ENCODE measurements around the gene HPSE2. TPM values are rescaled to one million over a fixed set of nuclear protein-coding genes. Genes with fewer than 3 reads are reported as not detected.

The HPSE2 gene
- total and polyA plus RNA-seq, 2 donors (not counting 1 experiment from before 2014, with no cell fraction given): not detected

- H3K36me3 ChIP-seq (replicated peaks in 1 of 2; ENCODE audit: control extremely low read depth in 1 of 2, control insufficient read depth in 1 of 2, extremely low read depth in 1 of 2, insufficient read depth in 2 of 2, low read length in 1 of 2): no peaks in the 10 kb centered on the region
- ATAC-seq (ENCODE audit: low read depth) (no peak), DNase-seq (no peak)
- no peak overlapping the region for H3K4me2 ChIP-seq (replicated peaks; ENCODE audit: low read depth, low read length, poor library complexity, severe bottlenecking)
- H3K9me3 ChIP-seq (ENCODE audit: control extremely low read depth in 1 of 3, control insufficient read depth in 2 of 3, insufficient read depth in 1 of 3, low read length in 2 of 3): no peaks in the 10 kb centered on the region
- no peaks in the 10 kb centered on the region for H3K4me1 ChIP-seq (ENCODE audit: control insufficient read depth in 2 of 2, insufficient read depth in 2 of 2, low read length in 2 of 2)
- ChIA-PET POLR2A (no interaction called here), CTCF (no interaction called here)
- no CpG with 5 or more reads among the region's 2 CpGs for WGBS (ENCODE audit: insufficient coverage)
- no peaks in the 10 kb centered on the region for H3K27me3 ChIP-seq (replicated peaks in 1 of 4; ENCODE audit: control extremely low read depth in 1 of 4, control insufficient read depth in 3 of 4, insufficient read depth in 4 of 4, low read length in 3 of 4)
- H3K9ac ChIP-seq (ENCODE audit: low read length): no peak overlapping the region
- Mint-ChIP-seq H3K27me3 (peaks cover 10% of the 10 kb centered on the region), H3K4me3 (no peak overlapping the region), H3K27ac (no peak overlapping the region), H3K9me3 (ENCODE audit: insufficient read depth) (no peaks in the 10 kb centered on the region), H3K4me1 (no peaks in the 10 kb centered on the region)
- H4K20me1 ChIP-seq (ENCODE audit: control insufficient read depth, insufficient read depth, low read length, poor library complexity, severe bottlenecking): no peaks in the 10 kb centered on the region
- intact Hi-C loops (cut with micrococcal nuclease): no loop called here
- H3K79me2 ChIP-seq (ENCODE audit: control insufficient read depth, insufficient read depth, low read length): no peaks in the 10 kb centered on the region
- H3K27ac ChIP-seq (ENCODE audit: low read length in 2 of 2): no peak overlapping the region
- no peak overlapping the region for H3K4me3 ChIP-seq (ENCODE audit: control extremely low read depth in 1 of 5, extremely low read depth in 1 of 5, insufficient read depth in 1 of 5, low read depth in 2 of 5, low read length in 4 of 5)
- H2AFZ ChIP-seq (ENCODE audit: insufficient read depth, low read depth, low read length, poor library complexity, severe bottlenecking): no peak overlapping the region
- TF ChIP-seq CTCF (IDR thresholded peaks at IDR 0.05): no peak
Observed at GRCh38 chr10:99170116-99170675, 65.5 kb downstream of the HPSE2 start.

DNA sequence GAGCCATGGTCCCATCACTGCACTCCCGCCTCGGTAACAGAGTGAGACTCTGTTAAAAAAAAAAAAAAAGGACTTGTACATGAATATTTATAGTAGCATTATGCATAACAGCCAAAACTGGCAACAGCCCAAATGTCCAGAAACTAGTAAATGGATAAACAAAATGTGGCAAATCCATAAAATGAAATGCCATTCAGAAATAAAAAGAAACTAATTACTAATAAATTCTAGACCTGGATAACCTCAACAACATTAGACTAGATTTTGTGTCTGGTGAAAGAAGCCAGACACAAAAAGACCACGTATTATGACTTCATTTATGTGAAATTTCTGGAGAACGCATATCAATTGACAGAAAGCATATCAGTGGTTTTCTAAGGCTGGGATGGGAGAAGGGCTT, 74.5 kb downstream of the HPSE2 start:
- WGBS (ENCODE audit: insufficient coverage): no CpG with 5 or more reads among the region's 4 CpGs
- H3K4me2 ChIP-seq (replicated peaks; ENCODE audit: low read depth, low read length, poor library complexity, severe bottlenecking): no peak overlapping the region
- no peak overlapping the region for H2AFZ ChIP-seq (ENCODE audit: insufficient read depth, low read depth, low read length, poor library complexity, severe bottlenecking)
- H3K4me1 Mint-ChIP-seq: no peaks in the 10 kb centered on the region
- DNase-seq (no peak), ATAC-seq (ENCODE audit: low read depth) (no peak)
- intact Hi-C loops (cut with micrococcal nuclease): no loop called here
- H3K9ac ChIP-seq (ENCODE audit: low read length): no peak overlapping the region
- ChIA-PET POLR2A (no interaction called here), CTCF (no interaction called here)
- no peaks in the 10 kb centered on the region for H3K4me1 ChIP-seq (ENCODE audit: control insufficient read depth in 2 of 2, insufficient read depth in 2 of 2, low read length in 2 of 2)
- no peak overlapping the region for H3K4me3 Mint-ChIP-seq
- H3K36me3 ChIP-seq (replicated peaks in 1 of 2; ENCODE audit: control extremely low read depth in 1 of 2, control insufficient read depth in 1 of 2, extremely low read depth in 1 of 2, insufficient read depth in 2 of 2, low read length in 1 of 2): no peaks in the 10 kb centered on the region
- no peak overlapping the region for H3K27ac Mint-ChIP-seq
- no peaks in the 10 kb centered on the region for H4K20me1 ChIP-seq (ENCODE audit: control insufficient read depth, insufficient read depth, low read length, poor library complexity, severe bottlenecking)
- no peaks in the 10 kb centered on the region for H3K27me3 Mint-ChIP-seq
- no peak for TF ChIP-seq EZH2 (IDR thresholded peaks at IDR 0.05; ENCODE audit: borderline replicate concordance, insufficient read depth, low read depth, low read length, poor library complexity, severe bottlenecking)
- TF ChIP-seq CTCF (IDR thresholded peaks at IDR 0.05): no peak
- no peak overlapping the region for H3K27ac ChIP-seq (ENCODE audit: low read length in 2 of 2)
- no peaks in the 10 kb centered on the region for H3K27me3 ChIP-seq (replicated peaks in 1 of 4; ENCODE audit: control extremely low read depth in 1 of 4, control insufficient read depth in 3 of 4, insufficient read depth in 4 of 4, low read length in 3 of 4)
- H3K9me3 ChIP-seq (ENCODE audit: control extremely low read depth in 1 of 3, control insufficient read depth in 2 of 3, insufficient read depth in 1 of 3, low read length in 2 of 3): no peaks in the 10 kb centered on the region
- no peaks in the 10 kb centered on the region for H3K9me3 Mint-ChIP-seq (ENCODE audit: insufficient read depth)
- no peaks in the 10 kb centered on the region for H3K79me2 ChIP-seq (ENCODE audit: control insufficient read depth, insufficient read depth, low read length)
- no peak overlapping the region for H3K4me3 ChIP-seq (ENCODE audit: control extremely low read depth in 1 of 5, extremely low read depth in 1 of 5, insufficient read depth in 1 of 5, low read depth in 2 of 5, low read length in 4 of 5)
